Measurements from ENCODE around the gene RESP18.
A peak's percentile ranks its signal among the peaks of the same experiment; 100 is the strongest.
"Not testable (repeated sequence)": the region's sequence is repeated elsewhere in the genome, so short reads cannot be mapped to it uniquely, and the experiment has no call there.

Gene RESP18

DNA sequence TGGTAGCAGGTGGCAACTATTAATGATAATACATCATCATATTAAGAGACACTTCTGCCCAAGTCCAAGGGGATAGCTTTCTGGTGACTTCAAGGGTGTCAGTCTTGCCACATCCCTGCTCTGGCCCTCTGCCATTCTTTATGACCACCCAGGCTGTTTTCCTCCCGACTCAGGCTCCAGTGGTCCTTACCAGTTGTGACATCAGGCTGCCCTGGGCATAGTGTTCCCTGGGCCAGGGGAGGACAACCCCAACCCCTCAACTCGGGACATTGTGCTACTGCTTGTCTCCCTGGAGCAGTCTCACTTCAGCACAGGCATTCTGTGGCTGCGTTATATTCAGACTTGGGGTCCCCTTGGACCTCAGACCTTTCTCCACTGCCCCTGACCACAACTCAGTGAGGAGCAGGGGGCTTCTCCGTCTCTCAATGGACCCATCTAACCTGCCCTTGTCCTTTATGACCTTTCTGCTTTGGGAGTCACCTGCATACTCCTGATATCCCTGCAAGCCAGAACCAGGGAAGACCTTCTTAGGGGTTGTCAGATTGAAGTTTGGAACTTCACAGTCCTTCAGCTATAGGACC, 40.5 kb downstream of the RESP18 start:
- no peak for DNase-seq (ENCODE audit: low spot score)

DNA sequence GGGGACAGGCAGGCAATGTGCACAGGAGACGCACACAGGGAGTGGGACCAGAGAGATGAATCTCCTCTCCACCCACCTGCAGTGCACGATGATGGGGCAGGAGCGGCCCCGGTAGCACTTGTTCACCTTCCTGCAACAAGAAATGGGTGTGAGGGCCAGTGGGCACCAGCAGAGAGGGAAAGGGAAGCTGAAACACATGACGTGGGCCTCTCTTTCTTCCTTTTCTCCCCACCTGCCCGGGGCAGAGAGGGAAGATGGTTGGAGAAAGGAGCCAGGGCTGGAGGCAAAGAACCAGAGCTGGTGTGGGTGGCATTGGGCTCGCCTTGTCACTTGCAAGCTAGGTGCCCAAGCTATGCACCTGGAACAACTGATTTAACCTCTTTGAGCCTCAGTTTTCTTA, 41.1 kb downstream of the RESP18 start:
- DNase-seq (ENCODE audit: low spot score): no peak

DNA sequence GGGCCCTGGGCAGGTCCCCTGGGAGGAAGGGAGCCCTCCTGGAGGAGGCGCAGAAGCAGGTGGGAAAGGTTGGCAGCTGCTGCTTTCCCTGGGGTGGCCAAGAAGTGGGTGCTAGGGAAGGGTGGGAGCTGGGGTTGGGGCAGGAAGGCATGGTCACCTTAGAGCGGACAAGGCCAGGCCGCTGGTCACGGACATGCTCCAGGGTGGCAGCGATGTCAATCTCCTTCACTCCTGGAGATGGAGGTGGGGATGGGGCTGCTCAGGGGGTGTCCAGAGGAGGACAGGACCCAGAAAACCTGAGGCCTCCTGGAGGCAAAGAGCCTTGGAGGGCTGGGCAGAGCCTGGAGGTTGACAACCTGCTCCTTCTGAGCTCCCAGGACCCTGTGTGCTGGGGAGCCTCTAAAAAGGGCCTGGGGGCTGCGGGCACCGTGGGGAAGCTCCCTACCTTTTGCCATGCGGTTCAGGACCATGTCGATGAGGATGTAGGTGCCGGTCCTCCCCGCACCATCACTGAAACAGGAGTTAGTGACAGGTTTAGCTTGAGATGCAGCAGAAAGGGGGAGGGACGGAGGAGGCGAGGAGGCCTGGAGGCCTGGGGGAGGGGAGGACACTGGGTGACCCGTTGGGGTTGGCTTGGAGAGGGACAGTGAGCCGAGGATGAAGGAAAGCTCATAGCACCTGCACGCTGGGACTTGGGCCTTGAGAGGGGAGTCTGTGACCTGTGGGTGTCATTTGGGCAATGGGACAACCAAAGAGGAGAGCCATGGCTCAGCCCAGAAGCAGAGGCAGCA, 42.0 kb downstream of the RESP18 start:
- DNase-seq (ENCODE audit: low spot score): no peak

DNA sequence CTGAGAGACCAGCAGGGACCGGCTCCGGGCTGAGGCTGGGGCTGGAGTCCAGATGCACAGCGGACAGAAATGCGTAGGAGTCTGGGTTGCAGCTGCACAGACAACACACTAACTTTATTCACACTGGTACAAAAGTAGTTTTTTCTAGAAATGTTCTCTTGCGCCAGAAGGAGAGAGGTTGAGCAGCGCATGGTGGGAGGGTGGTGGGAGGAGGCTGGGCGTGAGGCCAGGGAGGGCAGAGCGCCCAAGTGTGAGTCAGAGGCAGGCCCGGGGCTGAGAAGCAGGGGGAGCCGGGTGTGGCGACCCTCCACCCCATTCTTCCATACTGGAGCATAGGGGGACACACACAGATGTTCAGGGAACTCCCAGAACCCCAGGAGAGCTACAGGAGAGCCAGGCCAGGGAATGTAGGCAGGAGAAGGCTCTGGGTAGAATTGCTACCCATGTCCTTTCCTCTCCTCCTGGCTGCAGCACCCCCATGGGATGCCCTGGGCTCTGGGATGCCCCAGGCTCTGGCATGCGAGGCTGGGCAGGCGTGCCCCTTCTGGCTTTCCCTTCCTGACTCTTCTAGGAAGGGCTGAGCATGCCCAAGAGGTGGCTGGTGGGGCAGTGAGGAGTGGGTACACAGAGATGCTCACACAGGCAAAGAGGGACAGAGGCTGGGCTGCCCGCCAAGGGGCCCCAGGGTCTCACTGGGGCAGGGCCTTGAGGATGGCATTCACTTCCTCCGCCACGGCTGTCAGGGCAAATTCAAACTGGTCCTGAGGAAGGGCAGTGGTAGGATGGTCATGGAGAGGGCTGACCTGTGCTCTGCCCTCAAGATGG, 42.8 kb downstream of the RESP18 start:
- peak; percentile 95 for DNase-seq (ENCODE audit: low spot score)

DNA sequence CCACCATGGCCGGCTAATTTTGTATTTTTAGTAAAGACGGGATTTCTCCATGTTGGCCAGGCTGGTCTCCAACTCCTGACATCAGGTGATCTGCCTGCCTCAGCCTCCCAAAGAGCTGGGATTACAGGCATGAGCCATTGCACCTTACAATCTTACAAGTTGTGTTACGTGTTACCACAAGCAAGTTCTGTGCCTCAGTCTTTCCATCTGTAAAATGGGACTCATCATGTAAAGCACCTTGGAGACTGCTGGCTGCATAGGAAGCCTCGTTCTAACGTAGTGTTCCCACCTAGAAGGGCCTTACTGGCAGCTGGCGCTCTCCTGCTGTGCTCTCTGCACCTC, 43.4 kb downstream of the RESP18 start:
- no peak for DNase-seq (ENCODE audit: low spot score)

DNA sequence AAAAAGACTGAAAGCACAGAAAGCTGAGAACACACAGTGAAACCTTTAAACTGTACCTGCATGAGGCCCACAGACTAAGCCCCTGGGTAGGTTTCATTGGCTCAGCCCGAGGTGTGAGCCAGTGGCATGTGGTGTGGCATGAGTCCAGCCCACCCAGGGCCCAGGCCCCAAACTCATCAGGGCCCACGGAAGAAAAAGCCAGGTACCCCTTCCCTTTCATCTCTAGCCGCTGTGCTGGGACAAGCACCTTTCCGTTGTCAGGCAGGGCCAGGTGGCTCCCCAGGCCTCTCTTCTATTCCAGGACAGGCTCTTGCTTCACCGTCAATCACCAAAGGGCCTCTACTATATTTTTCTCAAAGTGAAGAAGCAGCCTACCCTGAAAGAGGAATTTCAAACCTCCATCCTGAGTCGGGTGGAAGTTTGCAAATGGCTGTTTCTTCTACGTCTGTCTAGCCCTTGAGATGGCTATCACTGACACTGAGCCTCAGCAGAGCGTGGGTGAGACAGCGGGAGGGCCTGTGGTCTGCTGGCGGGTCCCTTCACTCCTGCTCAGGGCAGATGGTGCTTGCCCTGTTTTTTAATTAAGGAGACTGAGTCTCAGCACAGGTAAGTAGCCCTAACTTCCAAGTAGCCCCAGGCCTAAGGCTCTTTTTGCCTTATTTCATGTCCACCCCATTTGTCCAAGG, 44.8 kb downstream of the RESP18 start:
- no peak for DNase-seq (ENCODE audit: low spot score)

DNA sequence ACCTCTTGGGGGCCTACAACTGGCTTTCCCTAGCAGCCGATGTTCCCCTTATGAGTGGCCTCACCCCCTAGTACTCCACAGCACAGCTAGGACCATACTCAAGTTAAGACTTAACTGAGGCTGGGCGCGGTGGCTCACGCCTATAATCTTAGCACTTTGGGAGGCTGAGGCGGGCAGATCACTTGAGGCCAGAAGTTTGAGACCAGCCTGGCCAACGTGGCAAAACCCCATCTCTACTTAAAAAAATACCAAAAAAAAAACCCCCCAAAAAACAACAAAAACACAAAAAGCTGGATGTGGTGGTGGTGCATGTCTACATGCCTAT, 45.5 kb downstream of the RESP18 start:
- not testable (repeated sequence) for DNase-seq (ENCODE audit: low spot score)

DNA sequence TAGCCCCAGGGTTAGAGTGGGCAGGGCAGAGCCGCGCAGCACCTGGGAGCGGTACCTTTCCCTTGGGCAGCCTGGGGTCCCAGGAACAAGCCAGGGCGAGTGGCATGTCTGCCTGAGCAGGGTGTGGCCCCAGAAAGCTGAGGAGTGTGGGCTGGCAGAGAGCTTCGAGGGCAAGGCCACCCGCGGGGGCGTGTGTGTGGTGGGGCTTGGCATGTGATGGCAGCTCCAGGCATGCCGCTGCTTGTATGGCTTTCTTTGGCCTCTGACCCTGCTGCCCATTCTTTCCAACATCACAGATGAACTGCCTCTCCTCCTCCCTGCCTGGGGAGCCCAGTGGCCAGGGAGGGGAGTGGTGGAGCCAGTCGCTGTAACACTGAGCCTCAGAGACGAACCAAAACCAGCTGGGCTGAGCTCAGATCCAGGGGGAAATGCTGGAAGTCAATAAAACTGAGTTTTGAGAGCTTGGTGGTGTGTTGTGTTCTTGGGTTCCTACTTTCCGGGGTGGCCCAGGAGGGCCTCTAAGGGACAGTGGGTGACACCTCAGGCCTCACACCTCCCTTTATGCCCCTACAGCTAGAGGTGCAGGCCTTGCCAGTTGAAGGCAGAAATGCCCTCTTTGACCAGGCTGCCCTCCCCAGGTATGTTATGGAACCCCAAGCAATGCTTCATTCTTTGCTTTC, 46.0 kb downstream of the RESP18 start:
- DNase-seq (ENCODE audit: low spot score): peak; percentile 70

DNA sequence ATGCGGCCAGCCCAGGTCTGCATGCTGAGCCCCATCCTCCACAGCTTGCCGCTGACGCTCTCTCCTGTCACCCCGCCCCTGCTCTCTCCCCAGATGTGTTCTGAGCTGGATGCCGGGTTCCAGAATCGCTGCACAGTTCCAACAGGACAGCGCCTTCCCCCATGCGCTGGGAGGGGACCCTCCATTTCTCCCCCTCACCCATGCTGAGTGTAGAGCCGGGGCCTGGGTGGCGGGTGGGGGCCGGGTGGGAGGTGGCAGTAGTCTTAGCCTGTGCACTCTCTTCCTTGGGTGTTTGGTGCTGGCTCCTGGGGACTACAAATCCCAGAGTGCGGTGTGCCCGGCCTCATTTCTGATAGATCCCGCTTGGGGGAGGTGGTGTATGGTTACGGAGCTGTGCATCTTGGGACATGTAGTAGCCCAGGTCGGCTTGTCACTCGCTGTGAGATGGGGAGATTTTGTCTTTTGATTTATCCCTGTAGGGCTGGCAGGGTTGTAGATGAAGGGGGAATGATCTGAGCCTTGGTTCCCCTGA, 46.6 kb downstream of the RESP18 start:
- peak; percentile 50 for DNase-seq (ENCODE audit: low spot score)

DNA sequence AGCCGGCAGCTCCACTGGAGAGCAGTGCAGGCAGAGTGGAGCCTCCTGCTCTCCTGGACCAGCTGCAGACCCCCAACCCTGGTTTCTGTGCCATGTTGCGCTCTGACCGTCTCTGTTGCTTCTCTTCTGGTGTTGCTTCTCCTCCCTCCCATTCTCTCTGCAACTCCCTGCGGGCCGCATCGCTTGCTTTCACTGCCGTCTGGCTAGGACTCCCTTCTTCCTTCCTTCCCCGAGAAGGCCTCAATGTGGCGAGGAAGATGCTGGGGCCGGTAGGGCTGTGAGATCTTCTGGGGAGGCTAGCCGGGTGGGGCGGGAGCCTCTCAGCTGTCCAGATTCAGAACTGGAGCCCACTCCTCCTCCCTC, 47.2 kb downstream of the RESP18 start:
- DNase-seq (ENCODE audit: low spot score): no peak

DNA sequence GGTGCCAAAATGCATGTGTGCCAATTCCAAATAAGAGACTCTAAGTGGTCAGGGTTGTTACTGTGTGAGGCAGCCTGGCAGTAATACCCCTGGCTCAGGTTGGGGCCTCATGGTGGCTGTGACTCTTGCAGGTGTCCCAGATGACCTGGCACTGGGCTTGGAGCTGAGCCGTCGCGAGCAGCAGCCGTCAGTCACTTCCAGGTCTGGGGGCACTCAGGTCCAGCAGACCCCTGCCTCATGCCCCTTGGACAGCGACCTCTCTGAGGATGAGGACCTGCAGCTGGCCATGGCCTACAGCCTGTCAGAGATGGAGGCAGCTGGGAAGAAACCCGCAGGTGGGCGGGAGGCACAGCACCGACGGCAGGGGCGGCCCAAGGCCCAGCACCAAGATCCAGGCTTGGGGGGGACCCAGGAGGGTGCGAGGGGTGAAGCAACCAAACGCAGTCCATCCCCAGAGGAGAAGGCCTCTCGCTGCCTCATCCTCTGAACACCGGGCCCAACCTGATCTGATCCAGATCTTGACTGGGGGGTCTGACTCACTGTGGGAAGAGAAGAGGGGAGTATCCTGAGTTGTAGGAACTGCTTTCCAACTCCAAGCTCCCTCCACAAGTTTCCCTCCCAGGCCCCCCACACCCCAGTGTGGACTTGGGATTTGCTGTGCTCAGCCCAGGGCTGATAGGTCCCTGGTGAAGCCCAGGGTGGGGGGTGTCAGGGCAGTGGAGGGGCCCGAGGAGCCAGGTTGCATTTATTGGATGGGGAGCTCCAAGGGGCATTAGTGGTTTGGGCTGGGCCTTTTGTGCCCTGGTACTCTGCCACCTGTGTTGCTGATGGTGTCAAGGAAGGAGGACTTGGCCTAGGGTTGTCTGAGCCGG, 47.8 kb downstream of the RESP18 start:
- no peak for DNase-seq (ENCODE audit: low spot score)

DNA sequence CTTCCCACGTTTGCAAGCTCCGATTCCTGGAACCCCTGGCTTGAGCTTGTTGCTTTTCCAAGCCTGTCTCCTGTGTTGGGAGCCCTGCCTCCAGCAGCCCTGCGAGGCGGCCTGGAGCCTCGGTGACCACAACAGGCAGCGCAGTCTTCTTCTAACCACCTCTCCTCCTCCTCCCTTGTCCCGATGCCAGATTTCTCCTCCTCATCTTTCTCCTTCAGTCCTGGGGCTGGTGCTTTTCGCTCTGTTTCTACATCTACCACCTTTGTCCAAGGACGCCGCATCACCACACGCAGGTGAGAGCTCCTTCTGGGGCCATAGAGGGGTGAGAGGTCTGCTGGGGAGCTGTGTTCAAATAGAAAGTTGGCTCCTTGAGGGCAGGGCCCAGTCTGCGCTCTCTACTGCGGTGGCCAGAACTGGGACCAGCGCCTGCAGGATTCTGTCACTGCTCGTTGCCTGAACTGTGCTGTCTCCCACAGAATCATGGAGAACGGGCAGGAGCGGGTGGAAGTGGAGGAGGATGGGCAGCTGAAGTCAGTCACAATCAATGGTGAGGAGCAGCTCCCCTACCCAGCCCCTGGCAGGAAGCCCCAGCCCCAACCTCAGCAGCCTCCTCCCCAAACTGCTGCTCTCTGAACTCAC, 49.5 kb downstream of the RESP18 start:
- no peak for DNase-seq (ENCODE audit: low spot score)

DNA sequence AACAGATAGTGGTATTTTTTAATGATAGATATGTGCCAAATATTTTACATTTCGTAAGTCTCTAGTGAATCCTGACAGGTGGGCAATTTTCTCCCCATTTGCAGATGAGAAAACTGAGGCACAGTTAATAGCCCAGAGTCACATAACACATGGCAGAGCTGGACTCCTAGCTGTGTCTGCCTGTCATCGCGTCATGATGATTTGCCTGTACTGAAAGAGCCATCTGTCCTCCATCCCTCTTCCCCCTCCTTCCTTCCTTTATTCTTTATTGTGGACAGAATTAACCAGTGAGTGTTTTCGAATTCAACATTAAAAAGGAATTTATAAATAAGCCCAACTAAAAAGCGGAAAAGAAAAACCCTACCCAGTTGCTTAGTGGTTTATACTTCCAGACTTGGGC, 50.2 kb downstream of the RESP18 start:
- peak; percentile 96 for DNase-seq (ENCODE audit: low spot score)

DNA sequence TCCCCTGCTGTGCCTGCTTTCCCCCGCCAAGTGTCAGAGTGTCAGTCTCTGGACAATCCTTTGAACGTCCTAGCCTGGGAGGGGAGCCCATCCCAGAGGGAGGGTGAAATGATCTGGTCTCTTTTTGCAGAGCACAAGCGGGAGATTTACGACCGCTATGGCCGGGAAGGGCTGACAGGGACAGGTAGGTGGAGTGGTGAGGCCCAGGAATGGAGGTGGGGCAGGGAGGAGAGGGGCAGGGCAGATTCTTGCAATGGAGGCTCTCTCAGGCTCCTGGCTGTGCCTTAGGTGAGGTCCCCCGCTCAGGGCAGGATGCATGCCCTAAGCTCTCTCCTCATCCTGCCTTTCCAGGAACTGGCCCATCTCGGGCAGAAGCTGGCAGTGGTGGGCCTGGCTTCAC, 51.0 kb downstream of the RESP18 start:
- no peak for DNase-seq (ENCODE audit: low spot score)

DNA sequence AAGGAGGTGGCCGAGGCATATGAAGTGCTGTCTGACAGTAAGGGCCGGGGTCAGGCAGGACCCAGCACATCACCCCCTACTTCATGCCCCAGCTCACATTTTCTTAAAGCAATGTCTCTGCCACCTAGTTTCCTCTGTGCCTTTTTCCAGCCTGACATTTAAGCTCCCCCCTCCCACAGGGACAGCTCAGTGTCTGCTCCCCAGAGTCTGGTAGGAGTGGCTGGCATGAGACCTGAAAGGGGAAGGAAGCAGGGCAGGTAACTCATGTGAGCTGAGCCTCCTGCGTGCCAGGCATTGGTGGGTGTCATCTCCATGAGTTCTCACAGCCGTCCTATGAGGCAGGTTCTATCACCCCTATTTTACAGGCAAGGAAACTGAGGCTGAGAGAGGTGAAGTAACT, 51.9 kb downstream of the RESP18 start:
- no peak for DNase-seq (ENCODE audit: low spot score)

DNA sequence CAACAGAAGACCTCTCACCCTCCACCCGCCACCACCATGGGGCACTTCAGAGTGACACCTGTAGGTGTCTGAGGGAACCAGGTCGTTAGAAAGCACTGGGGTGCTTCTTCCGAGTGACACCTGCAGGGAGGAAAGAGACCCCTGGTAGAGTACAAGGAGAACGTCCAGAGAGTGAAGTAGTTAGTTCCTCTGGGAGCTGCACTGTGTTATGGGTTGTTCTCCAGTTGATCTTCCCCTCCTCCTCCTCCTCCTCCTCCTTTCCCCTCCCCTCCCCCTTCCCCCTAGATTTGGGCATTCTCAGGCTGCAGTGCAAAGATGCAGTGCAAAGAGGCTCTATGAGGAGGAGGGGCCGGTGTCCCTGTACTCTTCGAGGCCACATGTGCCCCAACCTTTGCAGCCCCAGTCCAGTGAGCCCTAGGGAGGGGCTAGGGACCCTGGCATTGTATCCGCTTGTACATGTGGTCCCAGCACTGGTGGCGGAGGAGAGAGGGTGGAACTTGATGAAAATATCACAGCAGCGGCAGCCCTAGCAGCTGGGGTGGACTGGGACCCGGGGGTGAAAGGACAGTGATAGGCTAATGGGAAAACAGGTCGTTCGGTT, 52.5 kb downstream of the RESP18 start:
- DNase-seq (ENCODE audit: low spot score): peak; percentile 51

DNA sequence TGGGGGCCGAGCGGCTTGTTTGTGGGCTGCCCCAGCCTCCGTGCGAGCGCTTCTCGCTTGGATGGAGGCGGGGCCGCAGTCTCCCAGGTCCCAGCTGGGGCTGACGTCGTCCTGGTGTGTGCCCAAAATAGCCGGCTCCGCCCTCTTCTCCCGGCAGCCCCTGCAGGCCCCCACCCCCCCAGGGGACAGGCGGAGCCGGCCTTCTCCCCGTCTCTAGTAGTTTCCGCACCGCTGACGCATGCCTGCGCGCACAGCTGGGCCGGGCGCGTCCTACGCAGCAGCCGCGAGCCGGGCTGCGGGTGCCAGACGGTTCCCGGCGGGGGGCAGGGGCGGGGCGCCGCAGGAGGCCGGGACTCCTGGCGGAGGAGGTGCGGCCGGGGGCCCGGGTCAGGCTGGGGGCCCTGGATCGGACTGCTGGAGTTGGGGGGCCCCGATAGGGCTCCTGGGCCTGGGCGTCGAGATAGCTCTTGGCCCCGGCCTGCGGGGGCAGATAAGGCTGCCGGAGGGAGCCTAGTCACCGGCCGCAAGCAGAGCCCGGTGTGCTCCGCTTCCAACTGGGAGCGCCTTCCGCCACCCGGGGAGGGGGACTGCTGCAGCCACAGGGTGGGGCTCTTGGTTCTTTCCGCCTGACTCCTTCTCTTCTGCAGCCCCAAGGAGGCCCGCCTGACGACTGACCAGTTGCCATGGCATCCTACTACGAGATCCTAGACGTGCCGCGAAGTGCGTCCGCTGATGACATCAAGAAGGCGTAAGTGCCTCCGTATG, 53.2 kb downstream of the RESP18 start, which contains the start of gene DNAJB2:
TSS of gene DNAJB2 (plus strand) at position 216 of the 765 bp plus-strand sequence. CDS start at position 684, 468 bp downstream.
- peak; percentile 98 for DNase-seq (ENCODE audit: low spot score)

DNA sequence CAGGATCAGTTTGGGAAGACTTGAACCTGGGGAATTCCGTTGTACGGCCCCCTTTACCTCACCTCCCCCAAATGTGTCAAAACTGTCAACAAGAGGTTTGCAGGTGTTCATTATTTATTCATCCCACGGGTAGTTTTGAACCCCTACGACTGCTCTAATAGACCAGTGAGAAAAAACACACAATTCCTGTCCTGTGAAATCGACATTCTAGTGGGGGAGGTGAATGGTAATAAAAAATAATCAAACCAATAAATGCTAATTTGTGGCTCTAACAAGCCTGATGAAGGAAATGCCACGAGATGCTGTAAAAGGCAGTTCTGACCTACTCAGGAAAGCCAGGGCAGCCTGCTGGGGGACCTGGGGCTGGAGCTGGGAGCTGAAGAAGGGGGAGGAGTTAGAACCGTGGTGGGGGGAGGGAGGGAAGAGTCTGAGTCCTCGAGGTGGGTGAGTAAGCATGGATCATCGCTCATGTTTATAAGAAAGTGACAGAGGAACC, 53.8 kb downstream of the RESP18 start:
- no peak for DNase-seq (ENCODE audit: low spot score)

All from pons (tissue), 1 donor.